GM12873 (cell line): ENCODE measurements around the gene SND1.

Experiments used
- TF ChIP-seq, protein P1 (sequence below): IDR thresholded peaks from 2 replicates; pipeline ENCODE4 v1.5.1; 2012; ENCODE audit warnings: low read depth, mild to moderate bottlenecking, moderate library complexity, low read length, control low read depth; ENCODE audit not compliant: insufficient read depth; ENCODE audit errors: missing control alignments

SND1 gene

DNA sequence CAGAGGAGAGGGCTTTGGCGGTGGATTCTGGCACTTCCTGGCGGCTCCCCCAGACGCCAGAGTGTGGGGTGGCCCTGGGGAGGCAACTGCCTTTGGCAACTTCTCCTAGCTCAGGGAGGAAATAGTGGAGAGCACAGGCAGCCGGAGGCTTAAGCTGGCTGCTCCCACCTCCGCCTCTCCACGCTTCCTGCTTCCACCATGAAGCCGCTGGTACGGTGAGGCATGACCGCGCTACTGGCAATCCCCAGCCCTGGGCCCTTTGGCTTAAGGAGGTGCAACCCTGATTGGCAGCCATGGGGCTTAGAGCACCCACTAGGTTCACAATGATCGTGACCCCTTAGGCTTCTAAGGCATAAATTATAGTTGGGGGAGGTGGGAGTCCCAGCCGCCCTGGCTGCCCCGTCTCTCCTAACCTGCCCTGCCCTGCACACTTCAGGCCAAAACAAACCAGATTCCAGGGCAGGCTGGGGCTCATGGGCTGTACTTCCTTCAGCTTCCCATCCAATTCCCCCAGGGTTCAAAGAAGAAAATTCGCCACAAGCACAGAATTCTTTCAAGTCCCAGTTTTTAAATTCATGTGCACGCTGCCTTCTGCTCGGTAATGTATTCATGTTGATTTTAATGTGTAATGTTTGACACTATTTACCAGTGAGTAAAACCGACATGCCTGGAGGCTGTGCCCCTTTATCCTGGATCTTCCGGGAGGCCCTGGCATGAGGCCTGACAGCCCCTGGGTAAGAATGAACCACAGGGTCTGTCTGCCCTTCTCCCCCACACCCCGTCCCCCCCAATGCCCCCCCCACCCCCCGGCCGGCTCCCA is 469.9 kb downstream of the SND1 start:
- TF ChIP-seq, protein P1, sequence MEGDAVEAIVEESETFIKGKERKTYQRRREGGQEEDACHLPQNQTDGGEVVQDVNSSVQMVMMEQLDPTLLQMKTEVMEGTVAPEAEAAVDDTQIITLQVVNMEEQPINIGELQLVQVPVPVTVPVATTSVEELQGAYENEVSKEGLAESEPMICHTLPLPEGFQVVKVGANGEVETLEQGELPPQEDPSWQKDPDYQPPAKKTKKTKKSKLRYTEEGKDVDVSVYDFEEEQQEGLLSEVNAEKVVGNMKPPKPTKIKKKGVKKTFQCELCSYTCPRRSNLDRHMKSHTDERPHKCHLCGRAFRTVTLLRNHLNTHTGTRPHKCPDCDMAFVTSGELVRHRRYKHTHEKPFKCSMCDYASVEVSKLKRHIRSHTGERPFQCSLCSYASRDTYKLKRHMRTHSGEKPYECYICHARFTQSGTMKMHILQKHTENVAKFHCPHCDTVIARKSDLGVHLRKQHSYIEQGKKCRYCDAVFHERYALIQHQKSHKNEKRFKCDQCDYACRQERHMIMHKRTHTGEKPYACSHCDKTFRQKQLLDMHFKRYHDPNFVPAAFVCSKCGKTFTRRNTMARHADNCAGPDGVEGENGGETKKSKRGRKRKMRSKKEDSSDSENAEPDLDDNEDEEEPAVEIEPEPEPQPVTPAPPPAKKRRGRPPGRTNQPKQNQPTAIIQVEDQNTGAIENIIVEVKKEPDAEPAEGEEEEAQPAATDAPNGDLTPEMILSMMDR = no peak

DNA sequence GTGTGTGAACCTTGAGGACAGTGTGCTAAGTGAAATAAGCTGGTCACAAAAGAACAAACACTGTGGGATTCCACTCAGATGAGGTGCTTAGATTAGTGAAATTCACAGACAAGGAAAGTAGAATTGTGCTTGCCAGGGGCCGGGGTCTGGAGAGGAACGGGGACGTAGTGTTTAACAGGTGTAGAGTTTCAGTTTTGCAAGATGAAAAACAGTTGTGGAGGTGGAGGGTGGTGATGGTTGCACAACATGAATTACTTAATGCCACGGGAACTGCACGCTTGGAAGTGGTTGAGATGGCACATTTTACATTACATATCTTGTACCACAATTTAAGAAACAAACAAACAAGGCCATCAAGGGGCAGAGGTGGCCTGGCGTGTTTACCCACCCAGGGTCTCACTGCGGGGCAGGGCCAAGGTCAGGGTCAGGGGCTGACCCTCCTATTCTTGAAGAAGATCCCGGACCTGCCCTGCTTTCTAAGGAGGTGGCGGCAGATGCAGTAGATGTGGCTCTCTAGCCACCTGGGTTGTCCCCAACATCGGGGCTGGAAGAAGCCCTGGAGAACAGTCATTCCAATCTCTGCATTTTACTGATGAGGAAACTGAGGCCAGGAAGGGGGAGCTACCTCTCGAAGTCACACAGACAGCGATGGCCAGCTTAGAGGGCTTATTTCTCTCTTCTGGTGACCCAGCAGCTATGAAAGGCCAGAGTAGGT is 470.7 kb downstream of the SND1 start:
- TF ChIP-seq, protein P1 = no peak

DNA sequence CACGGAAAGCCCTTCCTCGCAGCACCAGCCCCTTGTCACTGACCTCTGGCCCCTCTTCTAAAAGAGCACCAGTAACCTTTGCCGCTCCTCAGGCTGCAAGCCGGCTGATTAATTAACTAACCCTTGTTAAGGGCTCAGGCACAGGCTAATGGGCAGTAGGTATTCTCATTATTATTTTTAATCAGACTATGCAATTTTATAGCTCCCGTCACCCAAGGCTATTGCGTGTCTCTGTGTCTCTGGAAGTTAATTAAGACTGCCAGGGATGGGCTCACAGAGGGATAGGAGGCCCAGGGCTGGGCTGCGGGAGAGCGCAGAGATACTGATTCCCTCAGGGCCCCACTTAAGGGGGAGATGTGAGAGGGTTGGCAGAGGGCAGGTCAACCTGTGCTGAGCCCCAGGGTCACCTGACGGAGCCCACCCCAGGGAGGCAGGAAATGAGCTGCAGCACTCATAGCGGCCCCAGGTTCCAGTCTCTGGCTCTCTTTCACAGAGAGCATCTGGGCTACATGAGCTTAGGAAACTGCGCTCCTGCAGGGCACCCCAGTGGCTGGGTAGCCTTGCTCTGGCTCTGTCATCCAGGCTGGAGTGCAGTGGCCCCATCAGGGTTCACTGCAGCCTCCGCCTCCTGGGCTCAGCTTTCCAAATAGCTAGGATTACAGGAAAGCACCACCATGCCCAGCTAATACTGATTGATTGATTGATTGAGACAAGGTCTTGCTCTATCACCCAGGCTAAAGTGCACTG is 471.5 kb downstream of the SND1 start:
- TF ChIP-seq, protein P1 = no peak

DNA sequence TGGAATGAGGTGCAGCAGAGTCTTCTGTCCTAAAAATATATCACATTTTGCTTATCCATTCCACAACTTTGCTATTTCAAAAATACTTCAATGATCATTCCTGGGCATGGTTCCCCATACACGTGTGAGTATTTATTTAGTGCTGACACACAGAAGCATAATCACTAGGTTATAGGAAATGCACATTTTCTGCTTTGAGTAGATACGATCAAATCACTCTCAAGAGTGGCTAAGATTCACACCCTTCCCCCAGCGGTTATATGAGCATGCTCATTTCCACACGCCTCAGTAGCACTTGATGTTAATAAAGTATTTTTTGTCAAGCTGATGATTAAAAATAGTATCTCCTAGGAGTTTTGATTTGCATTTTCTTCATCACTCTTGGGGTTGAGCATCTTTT is 472.8 kb downstream of the SND1 start:
- TF ChIP-seq, protein P1 = no peak

DNA sequence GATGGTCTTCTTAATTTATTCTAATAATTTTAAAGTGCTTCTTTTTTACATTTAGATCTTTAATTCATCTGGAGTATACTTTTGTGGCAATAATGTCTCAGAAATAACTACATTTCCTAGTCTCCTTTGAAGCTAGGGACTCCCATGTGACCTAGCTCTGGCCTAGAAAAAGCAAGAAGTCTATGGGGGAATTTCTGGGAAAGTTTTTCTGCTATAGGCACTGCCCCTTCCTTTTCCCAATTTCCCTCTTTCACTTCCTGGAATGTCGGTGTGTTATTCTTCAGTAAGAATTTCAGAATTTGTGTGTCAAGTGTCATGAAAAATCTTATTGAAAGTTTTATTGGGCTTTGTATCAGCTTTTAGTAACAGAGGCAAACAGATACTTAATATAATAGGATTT is 473.8 kb downstream of the SND1 start:
- TF ChIP-seq, protein P1 = no peak

DNA sequence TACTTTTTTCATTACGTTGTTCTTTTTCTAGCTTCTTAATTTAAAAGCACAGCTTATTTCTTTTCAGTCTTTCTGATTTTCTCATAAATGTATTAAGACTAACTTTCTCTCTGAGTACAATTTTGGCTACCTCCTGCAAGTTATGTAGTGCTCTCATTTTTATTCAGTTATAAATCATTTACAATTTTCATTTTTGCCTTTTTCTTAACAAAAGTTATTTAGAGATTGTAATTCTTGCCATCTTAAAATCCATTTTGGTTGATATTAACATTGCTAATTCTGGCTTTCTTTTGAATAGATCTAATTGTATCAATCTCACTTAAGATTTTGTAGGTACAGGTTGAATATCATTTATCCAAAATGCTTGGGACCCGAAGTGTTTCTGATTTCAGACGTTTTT is 476.4 kb downstream of the SND1 start:
- TF ChIP-seq, protein P1 = no peak
